Right atrium auricular region (tissue), 2 donors: ENCODE results near the gene VPS4A. TPM values are rescaled to one million over a fixed set of nuclear protein-coding genes. Genes with fewer than 3 reads are reported as not detected.

Experiments
- DNase-seq: peaks from one replicate; pipeline ENCODE4 v3.0.0-alpha.2; 2019; ENCODE audit warnings: low spot score
- H3K27ac ChIP-seq, 2 donors: fragments of 200-600 bp; sonication (generic); 1 replicate in 1 of 2; 2 replicates in 1 of 2; pipeline ENCODE4 v1.5.1; 2016 to 2019
- H3K27me3 ChIP-seq, 2 donors: fragments of 200-600 bp; sonication (generic); one replicate each; pipeline versions ENCODE4 v1.5.1 to v1.6.0; 2017 to 2019
- H3K36me3 ChIP-seq: fragments of 200-600 bp; sonication (generic); one replicate; pipeline ENCODE4 v1.5.1; 2016
- H3K4me1 ChIP-seq, 2 donors: fragments of 200-600 bp; sonication (generic); one replicate each; pipeline versions ENCODE4 v1.5.1 to v1.6.0; 2017 to 2019
- H3K4me3 ChIP-seq, 2 donors: fragments of 200-600 bp; sonication (generic); 1 replicate in 1 of 2; 2 replicates in 1 of 2; pipeline ENCODE4 v1.5.1; 2017 to 2019; ENCODE audit warnings: mild to moderate bottlenecking in 1 of 2, moderate library complexity in 1 of 2
- H3K9me3 ChIP-seq, 2 donors: fragments of 200-600 bp; sonication (generic); one replicate each; pipeline ENCODE4 v1.5.1; 2019
- total RNA-seq, 2 donors: library from RNA; depleted of rRNA; stranded (reverse); fragments of >200 nt; gene quantifications; one replicate each; pipeline ENCODE4 v1.1.0, GENCODE V29; 2016
- TF ChIP-seq, protein P1 (sequence below), 2 donors: fragments of 200-600 bp; sonication (generic); IDR thresholded peaks; one replicate each; pipeline ENCODE4 v1.5.1; 2019; ENCODE audit warnings: antibody characterized with exemption in 2 of 2

Gene VPS4A
- total RNA-seq, 2 donors from 2014 or later = 25.4 to 36.4 TPM

DNA sequence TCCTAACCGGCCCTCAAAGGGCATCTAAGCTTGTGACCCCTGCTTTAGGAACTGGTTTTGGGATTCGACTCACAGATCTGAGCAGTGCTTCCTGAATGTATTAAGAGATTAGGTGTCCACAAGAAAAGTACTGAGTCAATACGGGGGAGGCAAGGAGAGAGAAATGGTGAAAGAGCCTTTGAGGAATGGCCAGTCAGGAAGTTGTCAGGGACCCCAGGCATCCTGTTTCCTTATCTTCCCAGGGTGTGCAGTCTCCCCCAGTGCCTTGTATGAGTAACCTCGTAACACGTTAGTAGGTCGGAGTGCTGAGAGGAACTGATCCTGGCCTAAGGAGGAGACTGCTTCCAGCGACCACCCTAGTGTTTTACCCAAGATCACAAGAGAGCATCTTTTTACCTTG lies 56.8 kb downstream of the VPS4A start:
- H3K9me3 ChIP-seq = no peaks in the 10 kb centered on the region
- DNase-seq = no peak
- peaks cover 86% of the 10 kb centered on the region for H3K36me3 ChIP-seq
- H3K27ac ChIP-seq = no peak overlapping the region
- no peaks in the 10 kb centered on the region for H3K27me3 ChIP-seq
- TF ChIP-seq, protein P1, sequence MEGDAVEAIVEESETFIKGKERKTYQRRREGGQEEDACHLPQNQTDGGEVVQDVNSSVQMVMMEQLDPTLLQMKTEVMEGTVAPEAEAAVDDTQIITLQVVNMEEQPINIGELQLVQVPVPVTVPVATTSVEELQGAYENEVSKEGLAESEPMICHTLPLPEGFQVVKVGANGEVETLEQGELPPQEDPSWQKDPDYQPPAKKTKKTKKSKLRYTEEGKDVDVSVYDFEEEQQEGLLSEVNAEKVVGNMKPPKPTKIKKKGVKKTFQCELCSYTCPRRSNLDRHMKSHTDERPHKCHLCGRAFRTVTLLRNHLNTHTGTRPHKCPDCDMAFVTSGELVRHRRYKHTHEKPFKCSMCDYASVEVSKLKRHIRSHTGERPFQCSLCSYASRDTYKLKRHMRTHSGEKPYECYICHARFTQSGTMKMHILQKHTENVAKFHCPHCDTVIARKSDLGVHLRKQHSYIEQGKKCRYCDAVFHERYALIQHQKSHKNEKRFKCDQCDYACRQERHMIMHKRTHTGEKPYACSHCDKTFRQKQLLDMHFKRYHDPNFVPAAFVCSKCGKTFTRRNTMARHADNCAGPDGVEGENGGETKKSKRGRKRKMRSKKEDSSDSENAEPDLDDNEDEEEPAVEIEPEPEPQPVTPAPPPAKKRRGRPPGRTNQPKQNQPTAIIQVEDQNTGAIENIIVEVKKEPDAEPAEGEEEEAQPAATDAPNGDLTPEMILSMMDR (IDR thresholded peaks at IDR 0.05) = no peak
- H3K4me1 ChIP-seq = no peaks in the 10 kb centered on the region
- H3K4me3 ChIP-seq = no peak overlapping the region

DNA sequence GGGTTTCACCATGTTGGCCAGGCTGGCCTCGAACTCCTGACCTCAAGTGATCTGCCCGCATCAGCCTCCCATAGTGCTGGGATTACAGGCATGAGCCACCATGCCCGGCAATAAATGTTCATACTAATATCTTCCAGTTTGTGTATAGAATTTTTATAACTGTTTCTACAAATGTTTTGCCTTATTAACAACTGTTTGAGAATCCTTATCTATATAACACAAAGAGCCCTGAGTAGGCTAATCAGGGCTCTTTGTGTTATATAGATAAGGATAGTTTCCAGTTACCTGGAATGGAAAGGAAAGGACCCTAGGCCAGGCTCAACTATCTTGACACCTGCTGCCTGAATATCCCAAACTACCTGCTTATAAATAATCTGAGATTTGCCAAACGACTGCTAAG lies 57.7 kb downstream of the VPS4A start:
- DNase-seq = no peak
- TF ChIP-seq, protein P1 (IDR thresholded peaks at IDR 0.05) = no peak
- no peaks in the 10 kb centered on the region for H3K4me1 ChIP-seq
- H3K36me3 ChIP-seq = peaks cover 80% of the 10 kb centered on the region
- no peaks in the 10 kb centered on the region for H3K27me3 ChIP-seq
- no peak overlapping the region for H3K4me3 ChIP-seq
- no peak overlapping the region for H3K27ac ChIP-seq
- H3K9me3 ChIP-seq = no peaks in the 10 kb centered on the region

DNA sequence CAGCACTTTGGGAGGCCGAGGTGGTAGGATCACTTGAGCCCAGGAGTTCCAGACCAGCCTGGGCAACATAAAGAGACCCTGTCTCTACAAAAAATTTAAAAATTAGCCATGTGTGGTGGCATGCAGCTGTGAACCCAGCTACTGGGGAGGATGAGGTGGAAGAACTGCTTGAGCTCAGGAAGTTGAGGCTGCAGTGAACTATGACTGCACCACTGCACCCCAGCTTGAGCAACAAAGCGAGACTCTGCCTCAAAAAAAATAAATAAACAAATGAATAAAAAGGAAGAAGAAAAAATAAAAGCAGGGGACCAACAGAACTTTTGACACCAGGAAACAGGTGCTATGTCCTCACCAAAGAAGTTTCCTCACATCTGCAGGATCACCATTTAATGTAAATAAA lies 60.4 kb downstream of the VPS4A start:
- TF ChIP-seq, protein P1 (IDR thresholded peaks at IDR 0.05) = no peak
- no peak for DNase-seq
- H3K36me3 ChIP-seq = peaks cover 60% of the 10 kb centered on the region
- H3K27me3 ChIP-seq = no peaks in the 10 kb centered on the region
- H3K4me3 ChIP-seq = no peak overlapping the region
- H3K4me1 ChIP-seq = no peaks in the 10 kb centered on the region
- H3K9me3 ChIP-seq = no peaks in the 10 kb centered on the region
- no peak overlapping the region for H3K27ac ChIP-seq

DNA sequence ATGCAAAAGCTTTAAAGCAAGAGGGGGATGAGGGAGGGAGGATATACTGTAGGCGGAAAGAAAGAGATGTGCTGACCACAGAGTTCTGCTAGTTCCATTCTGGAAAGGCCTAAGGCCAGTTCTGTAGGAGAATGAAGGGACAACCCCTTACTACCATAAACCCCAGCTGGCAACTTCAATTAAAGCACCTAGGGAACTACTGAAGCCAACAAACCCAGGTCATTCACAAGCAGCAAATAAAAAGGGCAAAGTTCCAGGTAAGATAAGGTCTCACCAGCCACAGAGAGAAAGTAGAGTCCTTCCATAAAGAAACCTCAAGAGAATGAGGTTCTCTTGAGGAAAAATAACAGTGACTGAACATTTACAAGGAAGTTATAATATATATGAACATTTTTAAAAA lies 61.9 kb downstream of the VPS4A start:
- no peak for DNase-seq
- Histone ChIP-seq H3K9me3 (no peaks in the 10 kb centered on the region), H3K27me3 (no peaks in the 10 kb centered on the region), H3K27ac (no peak overlapping the region), H3K4me3 (no peak overlapping the region), H3K4me1 (no peaks in the 10 kb centered on the region), H3K36me3 (peaks cover 51% of the 10 kb centered on the region)
- TF ChIP-seq, protein P1 (IDR thresholded peaks at IDR 0.05) = no peak

Other genes starting within 250 kb of the VPS4A start
- gene HAS3, start 205.7 kb upstream of the VPS4A start, total RNA-seq = under 1 TPM; 0.11 to 0.28 TPM
- 10 to 100 TPM; 49.4 to 60.5 TPM for gene CHTF8, start 178.8 kb upstream of the VPS4A start, total RNA-seq
- gene UTP4, start 178.7 kb upstream of the VPS4A start, total RNA-seq = 10 to 100 TPM; 11.4 to 29.6 TPM
- gene SNTB2, start 124.2 kb upstream of the VPS4A start, total RNA-seq = 10 to 100 TPM; 12.3 to 35.1 TPM
- 10 to 100 TPM; 11.8 to 12.8 TPM for gene PDF, start 19.2 kb downstream of the VPS4A start, total RNA-seq
- 10 to 100 TPM; 24.4 to 31.8 TPM for gene COG8, start 28.2 kb downstream of the VPS4A start, total RNA-seq
- 1 to 10 TPM; 5.9 to 6.6 TPM for gene NIP7, start 28.4 kb downstream of the VPS4A start, total RNA-seq
- gene TMED6, start 40.4 kb downstream of the VPS4A start, total RNA-seq = not detected
- 10 to 100 TPM; 17.1 to 19.2 TPM for gene TERF2, start 74.7 kb downstream of the VPS4A start, total RNA-seq
- 10 to 100 TPM; 29.4 to 31.9 TPM for gene CYB5B, start 113.3 kb downstream of the VPS4A start, total RNA-seq